ENCODE data around the gene NCR3LG1. TPM values are rescaled to one million over a fixed set of nuclear protein-coding genes. Genes with fewer than 3 reads are reported as not detected.

NCR3LG1 gene
- total RNA-seq, 1 experiment from 2014 or later, result 1.4 TPM

DNA sequence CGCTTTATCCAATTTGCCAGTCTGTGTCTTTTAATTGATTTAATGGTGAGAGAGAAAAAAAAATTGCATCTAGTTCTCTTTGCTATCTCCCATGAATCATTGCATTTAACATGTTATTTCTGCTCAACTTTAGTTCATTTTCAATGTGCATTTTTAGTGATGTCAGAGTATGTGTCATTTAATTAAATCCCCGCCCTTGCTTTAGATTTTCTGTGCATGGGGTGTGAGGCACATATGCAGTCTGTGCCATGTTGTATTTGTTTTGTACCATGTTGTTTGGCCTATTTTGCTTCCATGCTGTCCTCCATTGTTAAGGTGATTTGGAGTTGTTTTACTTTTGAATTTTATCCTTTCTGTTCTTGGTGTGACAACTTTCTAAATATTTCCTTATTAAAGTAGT is 8.3 kb upstream of the NCR3LG1 start:
- no peak overlapping the region for H2AK5ac ChIP-seq (ENCODE audit: insufficient read length, low read length)
- WGBS (ENCODE audit: extremely low coverage, insufficient read length, low lambda C conversion rate), result no CpG with 5 or more reads among the region's 2 CpGs
- no peak overlapping the region for H4K5ac ChIP-seq (ENCODE audit: insufficient read length, low read depth, low read length)
- no peak for TF ChIP-seq CTCF (conservative IDR thresholded peaks at IDR 0.05)
- no peaks in the 10 kb centered on the region for H3K27me3 ChIP-seq (ENCODE audit: insufficient read depth, low read length)
- no peak overlapping the region for H3K4me3 Mint-ChIP-seq
- no peaks in the 10 kb centered on the region for H3K9me3 ChIP-seq (ENCODE audit: control insufficient read depth, low read depth, low read length)
- H4K20me1 ChIP-seq (ENCODE audit: control insufficient read depth, insufficient read depth, insufficient read length), result no peaks in the 10 kb centered on the region
- H3T11ph ChIP-seq (ENCODE audit: low read length), result no peak overlapping the region
- H3K4ac ChIP-seq (ENCODE audit: low read depth, low read length), result no peak overlapping the region
- H3K79me2 ChIP-seq (ENCODE audit: insufficient read depth, low read length), result no peaks in the 10 kb centered on the region
- no peak overlapping the region for H3K23ac ChIP-seq (ENCODE audit: insufficient read length, low read depth, low read length)
- no peak overlapping the region for H2BK15ac ChIP-seq (ENCODE audit: low read depth, low read length)
- no peaks in the 10 kb centered on the region for H3K23me2 ChIP-seq (ENCODE audit: insufficient read length, low read depth, low read length, poor library complexity, severe bottlenecking)
- no peak overlapping the region for H4K8ac ChIP-seq (replicated peaks; ENCODE audit: insufficient read length, low read depth, low read length)
- no peak overlapping the region for H3K27ac Mint-ChIP-seq
- H2BK12ac ChIP-seq (ENCODE audit: insufficient read length, low read depth, low read length), result no peak overlapping the region
- no peaks in the 10 kb centered on the region for H3K36me3 Mint-ChIP-seq (ENCODE audit: insufficient read depth in 1 of 3, low read depth in 3 of 3)
- peaks cover 18% of the 10 kb centered on the region for H3K27me3 Mint-ChIP-seq (ENCODE audit: low read depth)
- H2AFZ ChIP-seq (ENCODE audit: low read length), result no peak overlapping the region
- no peak overlapping the region for H3K27ac ChIP-seq (ENCODE audit: insufficient read length, low read depth, low read length)
- H3K14ac ChIP-seq (ENCODE audit: insufficient read depth, low read length), result no peak overlapping the region
- H3K9me3 Mint-ChIP-seq, result no peaks in the 10 kb centered on the region
- no peak overlapping the region for H3K18ac ChIP-seq (ENCODE audit: insufficient read length, low read depth, low read length)
- no peak overlapping the region for H2BK20ac ChIP-seq (ENCODE audit: low read depth, low read length, poor library complexity, severe bottlenecking)
- no peak overlapping the region for H3K9ac ChIP-seq (ENCODE audit: extremely low read depth, insufficient read length, low read length)
- H2BK5ac ChIP-seq (ENCODE audit: insufficient read length, low read length), result no peak overlapping the region
- H3K4me2 ChIP-seq (ENCODE audit: insufficient read depth, insufficient read length, low read length), result no peak overlapping the region
- DNase-seq, result no peak
- H3K4me1 ChIP-seq (ENCODE audit: insufficient read depth, low read length), result no peaks in the 10 kb centered on the region
- no peak overlapping the region for H4K91ac ChIP-seq (ENCODE audit: insufficient read length, low read depth, low read length)
- no peak overlapping the region for H2BK120ac ChIP-seq (ENCODE audit: low read depth, low read length, poor library complexity, severe bottlenecking)
- H3K79me1 ChIP-seq (ENCODE audit: insufficient read depth, low read depth, low read length, poor library complexity, severe bottlenecking), result no peaks in the 10 kb centered on the region
- H3K4me1 Mint-ChIP-seq, result peaks cover 6 to 10% of the 10 kb centered on the region in 2 experiments
- no peak overlapping the region for H3K56ac ChIP-seq (ENCODE audit: insufficient read length, low read depth, low read length)
